HG03039 (cell line): ENCODE results near the gene GNAI2.

Experiments used
- ATAC-seq: cut with Tn5 transposase; IDR thresholded peaks from one replicate; pipeline ENCODE4 v1.9.1; 2021; ENCODE audit warnings: mild to moderate bottlenecking, moderate library complexity; ENCODE audit not compliant: unreplicated experiment

The GNAI2 gene

GRCh38 chr3:50235716-50236483 is at the start of gene GNAI2:
Gene GNAI2 (plus strand): TSS chr3:50236204. CDS start chr3:50236336, 132 bp downstream.
- ATAC-seq, result peak; percentile 91

- ATAC-seq, result no peak
Measured at GRCh38 chr3:50187750-50188149, 48.3 kb upstream of the GNAI2 start.

- no peak for ATAC-seq
Measured at GRCh38 chr3:50189274-50189673, 46.7 kb upstream of the GNAI2 start.

- no peak for ATAC-seq
Measured at GRCh38 chr3:50189989-50190388, 46.0 kb upstream of the GNAI2 start.

GRCh38 chr3:50190936-50191660 is 44.9 kb upstream of the GNAI2 start, which contains the start of gene GNAT1:
Gene GNAT1 (plus strand): TSS chr3:50191610. CDS start chr3:50191726, 116 bp downstream.
- no peak for ATAC-seq

- ATAC-seq, result no peak
Measured at GRCh38 chr3:50192124-50192523, 43.9 kb upstream of the GNAI2 start.

- no peak for ATAC-seq
Measured at GRCh38 chr3:50192689-50193141, 43.3 kb upstream of the GNAI2 start.

- no peak for ATAC-seq
Measured at GRCh38 chr3:50193286-50193685, 42.7 kb upstream of the GNAI2 start.

GRCh38 chr3:50193746-50194127 is 42.3 kb upstream of the GNAI2 start:
- ATAC-seq, result no peak

- ATAC-seq, result no peak
Measured at GRCh38 chr3:50194128-50194902, 41.7 kb upstream of the GNAI2 start.

GRCh38 chr3:50194903-50195500 is 41.0 kb upstream of the GNAI2 start:
- no peak for ATAC-seq

- ATAC-seq, result no peak
Measured at GRCh38 chr3:50195501-50196252, 40.3 kb upstream of the GNAI2 start.

GRCh38 chr3:50196253-50196801 is 39.7 kb upstream of the GNAI2 start:
- no peak for ATAC-seq

GRCh38 chr3:50201573-50202315 is 34.3 kb upstream of the GNAI2 start:
- no peak for ATAC-seq

- ATAC-seq, result no peak
Measured at GRCh38 chr3:50202353-50203112, 33.5 kb upstream of the GNAI2 start.

GRCh38 chr3:50203113-50203808 is 32.7 kb upstream of the GNAI2 start:
- no peak for ATAC-seq

- no peak for ATAC-seq
Measured at GRCh38 chr3:50203809-50204803, 31.9 kb upstream of the GNAI2 start.
